Measurements from ENCODE around the gene LAGE3.

DNA sequence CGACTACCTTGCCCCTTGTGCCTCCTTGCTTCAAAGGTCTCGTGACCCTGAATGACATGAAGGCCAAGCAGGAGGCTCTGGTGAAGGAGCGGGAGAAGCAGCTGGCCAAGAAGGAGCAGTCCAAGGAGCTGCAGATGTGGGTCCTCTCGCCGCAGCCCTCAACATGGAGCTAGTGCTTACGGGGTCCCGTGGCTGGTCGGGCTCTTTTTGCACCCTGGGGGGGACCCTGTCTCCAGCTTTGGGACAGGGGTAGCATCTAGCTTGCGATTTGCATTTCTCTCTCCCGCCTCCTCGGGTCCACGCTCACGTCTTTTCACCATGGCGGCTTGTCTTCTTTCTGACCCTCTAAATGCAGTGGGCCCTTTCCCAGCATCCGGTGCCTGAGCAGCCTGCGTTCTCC, 33.3 kb downstream of the LAGE3 start:
- TF ChIP-seq POLR2A (IDR thresholded peaks at IDR 0.05) (no peak), EP300 (IDR thresholded peaks at IDR 0.05) (no peak)
- TF ChIP-seq, protein P1, sequence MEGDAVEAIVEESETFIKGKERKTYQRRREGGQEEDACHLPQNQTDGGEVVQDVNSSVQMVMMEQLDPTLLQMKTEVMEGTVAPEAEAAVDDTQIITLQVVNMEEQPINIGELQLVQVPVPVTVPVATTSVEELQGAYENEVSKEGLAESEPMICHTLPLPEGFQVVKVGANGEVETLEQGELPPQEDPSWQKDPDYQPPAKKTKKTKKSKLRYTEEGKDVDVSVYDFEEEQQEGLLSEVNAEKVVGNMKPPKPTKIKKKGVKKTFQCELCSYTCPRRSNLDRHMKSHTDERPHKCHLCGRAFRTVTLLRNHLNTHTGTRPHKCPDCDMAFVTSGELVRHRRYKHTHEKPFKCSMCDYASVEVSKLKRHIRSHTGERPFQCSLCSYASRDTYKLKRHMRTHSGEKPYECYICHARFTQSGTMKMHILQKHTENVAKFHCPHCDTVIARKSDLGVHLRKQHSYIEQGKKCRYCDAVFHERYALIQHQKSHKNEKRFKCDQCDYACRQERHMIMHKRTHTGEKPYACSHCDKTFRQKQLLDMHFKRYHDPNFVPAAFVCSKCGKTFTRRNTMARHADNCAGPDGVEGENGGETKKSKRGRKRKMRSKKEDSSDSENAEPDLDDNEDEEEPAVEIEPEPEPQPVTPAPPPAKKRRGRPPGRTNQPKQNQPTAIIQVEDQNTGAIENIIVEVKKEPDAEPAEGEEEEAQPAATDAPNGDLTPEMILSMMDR (IDR thresholded peaks at IDR 0.05): no peak

Data from suprapubic skin (tissue), 3 donors.